HEK293 (cell line): Measurements from ENCODE around the gene TXNRD2.
A peak's percentile ranks its signal among the peaks of the same experiment; 100 is the strongest.

Source experiments
- CTCF ChIA-PET: fragments of 350-600 bp; formaldehyde crosslinking; extraction: SDS; loops from one replicate; lab custom pipeline; 2021; ENCODE audit warnings: antibody characterized with exemption; lab: Yijun Ruan, JAX
- POLR2A ChIA-PET: fragments of 300-600 bp; formaldehyde crosslinking; extraction: SDS; loops from one replicate; lab custom pipeline; 2020; ENCODE audit warnings: antibody characterized with exemption, inconsistent platforms; lab: Yijun Ruan, JAX
- H3K27ac ChIP-seq: fragments of 200-500 bp; sonication (Bioruptor generic); 2 replicates; pipeline ENCODE4 v1.5.1; 2014; ENCODE audit warnings: low read depth, low read length, control low read depth, inconsistent platforms; ENCODE audit errors: extremely low read depth
- H3K36me3 ChIP-seq, 2 experiments: fragments of 200-500 bp in 1 of 2; sonication (Bioruptor generic) in 1 of 2; 1 replicate in 1 of 2; 2 replicates in 1 of 2; pipeline ENCODE4 v1.5.1; 2014 to 2017; ENCODE audit warnings: inconsistent platforms in 2 of 2, low read length in 2 of 2; ENCODE audit not compliant: control insufficient read depth in 2 of 2, insufficient read depth in 1 of 2
- H3K4me1 ChIP-seq: fragments of 200-500 bp; sonication (Bioruptor generic); 2 replicates; pipeline ENCODE4 v1.5.1; 2014; ENCODE audit warnings: mild to moderate bottlenecking, low read length, inconsistent platforms; ENCODE audit not compliant: control insufficient read depth, insufficient read depth
- H3K4me3 ChIP-seq: 2 replicates; pipeline ENCODE4 v1.5.1; 2011; ENCODE audit warnings: low read depth, mild to moderate bottlenecking, control low read depth, low read length, moderate library complexity
- H3K9me3 ChIP-seq: fragments of 200-500 bp; sonication (Bioruptor generic); 2 replicates; pipeline ENCODE4 v1.5.1; 2014; ENCODE audit warnings: low read depth, low read length, inconsistent platforms; ENCODE audit not compliant: control insufficient read depth, insufficient read depth
- EGR2 ChIP-seq: fragments of 450-650 bp; formaldehyde crosslinking; IDR thresholded peaks from 2 replicates; pipeline ENCODE4 v1.5.1; 2016; ENCODE audit warnings: low read depth, missing biosample characterization, missing genetic modification characterization
- GFI1B ChIP-seq: fragments of 450-650 bp; formaldehyde crosslinking; IDR thresholded peaks from 2 replicates; pipeline ENCODE4 v1.5.1; 2016; ENCODE audit warnings: missing biosample characterization, missing genetic modification characterization
- IKZF3 ChIP-seq: fragments of 450-650 bp; IDR thresholded peaks from 2 replicates; pipeline ENCODE4 v1.5.0; 2018; ENCODE audit warnings: missing biosample characterization, mild to moderate bottlenecking, missing genetic modification characterization, moderate library complexity
- PRDM1 ChIP-seq: fragments of 450-650 bp; formaldehyde crosslinking; IDR thresholded peaks from 2 replicates; pipeline ENCODE4; 2016; ENCODE audit warnings: missing biosample characterization, missing genetic modification characterization
- SP7 ChIP-seq: fragments of 450-650 bp; formaldehyde crosslinking; IDR thresholded peaks from 2 replicates; pipeline ENCODE4 v1.5.1; 2016; ENCODE audit warnings: missing biosample characterization, missing genetic modification characterization
- ZFHX2 ChIP-seq: fragments of 450-650 bp; formaldehyde crosslinking; conservative IDR thresholded peaks from 2 replicates; pipeline ENCODE4 v1.5.1; 2016; ENCODE audit warnings: missing biosample characterization, missing genetic modification characterization
- ZIC2 ChIP-seq: fragments of 450-650 bp; formaldehyde crosslinking; IDR thresholded peaks from 2 replicates; pipeline ENCODE4 v1.5.1; 2016; ENCODE audit warnings: missing biosample characterization, missing genetic modification characterization
- ZNF169 ChIP-seq: fragments of 450-650 bp; formaldehyde crosslinking; IDR thresholded peaks from 2 replicates; pipeline ENCODE4 v1.5.1; 2016; ENCODE audit warnings: missing biosample characterization, missing genetic modification characterization
- ZNF23 ChIP-seq: fragments of 450-650 bp; formaldehyde crosslinking; IDR thresholded peaks from 2 replicates; pipeline ENCODE4 v1.5.1; 2016; ENCODE audit warnings: missing biosample characterization, missing genetic modification characterization, borderline replicate concordance
- ZNF585B ChIP-seq: fragments of 450-650 bp; formaldehyde crosslinking; IDR thresholded peaks from 2 replicates; pipeline ENCODE4 v1.5.1; 2016; ENCODE audit warnings: missing biosample characterization, missing genetic modification characterization
- ZNF629 ChIP-seq: fragments of 450-650 bp; formaldehyde crosslinking; IDR thresholded peaks from 2 replicates; pipeline ENCODE4 v1.5.1; 2017; ENCODE audit warnings: missing biosample characterization, missing genetic modification characterization
- ZNF658 ChIP-seq: fragments of 450-650 bp; formaldehyde crosslinking; IDR thresholded peaks from 2 replicates; pipeline ENCODE4; 2016; ENCODE audit warnings: missing biosample characterization, missing genetic modification characterization
- ZNF677 ChIP-seq: fragments of 450-650 bp; IDR thresholded peaks from 2 replicates; pipeline ENCODE4 v1.5.0; 2018; ENCODE audit warnings: missing biosample characterization, mild to moderate bottlenecking, missing genetic modification characterization, moderate library complexity
- ZSCAN5A ChIP-seq: fragments of 450-650 bp; formaldehyde crosslinking; IDR thresholded peaks from 2 replicates; pipeline ENCODE4 v1.5.1; 2016; ENCODE audit warnings: missing biosample characterization, missing genetic modification characterization
- TF ChIP-seq, protein P1 (sequence below): fragments of 450-650 bp; formaldehyde crosslinking; optimal IDR thresholded peaks from 2 replicates; pipeline ENCODE3; 2016; ENCODE audit warnings: missing biosample characterization, mild to moderate bottlenecking, missing genetic modification characterization
- TF ChIP-seq, protein P2 (sequence below): fragments of 450-650 bp; formaldehyde crosslinking; IDR thresholded peaks from 2 replicates; pipeline ENCODE4 v1.5.1; 2017; ENCODE audit warnings: missing biosample characterization, missing genetic modification characterization
- TF ChIP-seq, protein P3 (sequence below): fragments of 450-650 bp; formaldehyde crosslinking; IDR thresholded peaks from 2 replicates; pipeline ENCODE4 v1.5.1; 2016; ENCODE audit warnings: missing biosample characterization, missing genetic modification characterization

The TXNRD2 gene

DNA sequence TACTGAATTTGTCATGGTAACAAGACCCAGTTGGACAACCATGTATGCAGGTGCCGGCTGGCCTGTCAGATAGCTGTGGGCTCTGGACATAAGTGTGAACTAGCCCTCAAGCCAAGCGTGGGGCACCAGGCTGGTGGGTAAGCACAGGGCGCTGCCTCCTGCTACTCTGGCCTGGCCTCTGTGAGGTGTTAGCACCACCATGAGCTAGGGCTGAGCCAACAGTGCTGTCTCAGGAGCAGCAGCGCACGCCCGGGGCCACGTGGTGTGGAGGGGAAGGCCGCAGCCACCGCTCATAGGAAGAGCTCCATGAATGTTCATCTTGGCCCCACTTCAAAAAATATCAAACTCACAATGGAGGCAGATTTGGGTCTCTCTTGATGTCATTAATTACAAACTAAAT is 51.7 kb downstream of the TXNRD2 start:
- Histone ChIP-seq H3K36me3 (peaks cover 0 to 11% of the 10 kb centered on the region in 2 experiments; a peak in 1 of 3 replicates), H3K4me1 (peaks cover 7% of the 10 kb centered on the region), H3K9me3 (no peaks in the 10 kb centered on the region), H3K4me3 (no peak overlapping the region), H3K27ac (no peak overlapping the region)
- ChIA-PET CTCF (interaction anchor here (1.7 to 2.0 kb wide), 2 partner anchors 21 to 159 kb away, joined by 11 to 13 read pairs; no protein-coding TSS in a partner anchor), POLR2A (interaction anchor here (0.6 kb wide), 1 partner anchor 31 kb away, joined by 3 read pairs; no protein-coding TSS in a partner anchor)
- TF ChIP-seq GFI1B (tag by site-specific recombination) (no peak), PRDM1 (tag by site-specific recombination) (no peak), ZSCAN5A (tag by site-specific recombination) (no peak), IKZF3 (tag by site-specific recombination) (no peak), ZNF585B (tag by site-specific recombination) (no peak), ZNF658 (tag by site-specific recombination) (no peak), ZNF23 (tag by site-specific recombination) (no peak), ZNF169 (no peak)

DNA sequence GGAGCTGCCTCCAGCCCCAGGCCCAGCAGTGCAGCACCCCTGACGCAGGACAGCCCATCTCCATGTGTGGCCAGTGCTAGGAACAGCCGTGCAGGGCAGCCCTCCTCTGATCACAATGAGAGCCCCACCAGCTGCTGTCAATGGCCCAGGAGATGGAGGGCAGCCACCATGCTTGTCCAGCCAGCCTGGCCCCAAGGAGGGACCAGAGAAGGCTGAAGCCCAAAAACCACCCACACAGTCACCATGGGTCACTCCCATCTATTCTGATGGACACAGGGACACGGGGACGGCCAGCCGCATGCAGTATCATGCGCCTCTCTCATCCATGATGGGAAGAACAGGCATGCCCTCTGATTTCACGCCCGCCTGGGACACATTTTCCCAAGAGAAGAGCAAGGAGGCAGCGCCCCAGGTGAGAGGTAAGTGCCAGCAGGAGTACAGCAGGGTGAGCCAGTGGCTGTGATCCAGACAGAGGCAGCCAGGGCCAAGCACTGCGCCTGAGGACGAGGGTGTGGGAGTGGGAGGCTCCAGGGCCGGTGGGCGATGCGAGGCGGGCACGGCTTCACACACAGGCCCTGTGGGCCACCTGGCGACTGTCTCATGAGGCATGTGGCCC is 53.4 kb downstream of the TXNRD2 start:
- TF ChIP-seq EGR2 = peak; percentile 40; the same call in 1 of the 2 replicates
- TF ChIP-seq, protein P1, sequence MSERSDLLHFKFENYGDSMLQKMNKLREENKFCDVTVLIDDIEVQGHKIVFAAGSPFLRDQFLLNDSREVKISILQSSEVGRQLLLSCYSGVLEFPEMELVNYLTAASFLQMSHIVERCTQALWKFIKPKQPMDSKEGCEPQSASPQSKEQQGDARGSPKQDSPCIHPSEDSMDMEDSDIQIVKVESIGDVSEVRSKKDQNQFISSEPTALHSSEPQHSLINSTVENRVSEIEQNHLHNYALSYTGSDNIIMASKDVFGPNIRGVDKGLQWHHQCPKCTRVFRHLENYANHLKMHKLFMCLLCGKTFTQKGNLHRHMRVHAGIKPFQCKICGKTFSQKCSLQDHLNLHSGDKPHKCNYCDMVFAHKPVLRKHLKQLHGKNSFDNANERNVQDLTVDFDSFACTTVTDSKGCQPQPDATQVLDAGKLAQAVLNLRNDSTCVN (tag by site-specific recombination) = no peak
- peak; percentile 63 for TF ChIP-seq ZFHX2 (tag by site-specific recombination)
- TF ChIP-seq, all 188 proteins: peak for 2
- H3K36me3 ChIP-seq = no peaks in the 10 kb centered on the region
- H3K9me3 ChIP-seq = no peaks in the 10 kb centered on the region
- POLR2A ChIA-PET = interaction anchor here (1.0 to 1.1 kb wide), 2 partner anchors 33 kb away, joined by 3 read pairs; partner anchors contain the start of genes GNB1L and RTL10
- H3K4me1 ChIP-seq = peaks cover 7% of the 10 kb centered on the region
- H3K4me3 ChIP-seq = no peak overlapping the region
- CTCF ChIA-PET = interaction anchor here (1.7 to 2.2 kb wide), 2 partner anchors 22 to 158 kb away, joined by 5 to 9 read pairs; no protein-coding TSS in a partner anchor
- H3K27ac ChIP-seq = no peak overlapping the region

GRCh38 chr22:19887256-19887985 is 54.2 kb downstream of the TXNRD2 start:
- ChIA-PET POLR2A (interaction anchor here (1.1 kb wide), 1 partner anchor 33 kb away, joined by 3 read pairs; the partner anchor contains the start of genes GNB1L and RTL10), CTCF (interaction anchor here (1.7 to 2.2 kb wide), 2 partner anchors 23 to 157 kb away, joined by 5 to 9 read pairs; no protein-coding TSS in a partner anchor)
- H3K4me1 ChIP-seq = peaks cover 6% of the 10 kb centered on the region
- H3K9me3 ChIP-seq = no peaks in the 10 kb centered on the region
- no peak overlapping the region for H3K27ac ChIP-seq
- no peak for TF ChIP-seq ZNF677
- no peaks in the 10 kb centered on the region for H3K36me3 ChIP-seq
- H3K4me3 ChIP-seq = no peak overlapping the region

DNA sequence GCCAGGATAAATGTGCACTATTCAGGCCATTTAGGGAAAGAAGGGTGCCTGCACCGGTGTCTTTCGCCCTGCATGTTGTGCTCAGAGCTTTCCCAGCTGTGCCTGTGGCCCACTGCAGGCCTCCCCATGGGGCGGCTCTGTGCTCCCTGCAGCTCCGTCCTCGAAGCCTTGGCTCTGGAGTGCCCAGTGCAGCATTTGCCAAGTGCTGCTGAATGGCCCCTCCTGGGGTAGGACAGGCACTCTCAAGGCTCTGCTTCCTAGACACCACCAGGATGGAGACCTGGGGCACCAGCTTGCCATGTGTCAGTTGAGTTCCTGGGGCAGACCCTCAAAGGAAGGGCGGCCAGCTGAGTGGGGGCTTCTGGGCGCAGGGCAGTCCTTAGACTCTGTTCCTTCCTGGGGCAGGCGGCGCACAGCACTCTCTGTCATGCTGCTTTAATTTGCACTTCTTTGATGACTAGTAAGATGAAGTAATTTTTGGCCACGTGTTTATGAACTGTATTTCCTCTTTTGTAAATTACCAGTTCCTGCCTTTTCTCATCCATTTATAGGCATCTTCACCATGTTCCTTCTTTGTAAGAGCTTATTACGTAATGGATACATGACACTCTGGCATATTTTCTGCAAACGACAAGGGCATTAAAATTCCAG is 54.9 kb downstream of the TXNRD2 start:
- CTCF ChIA-PET = interaction anchor here (0.8 to 2.2 kb wide), 3 partner anchors 24 to 156 kb away, joined by 3 to 9 read pairs (median 5); no protein-coding TSS in a partner anchor
- peak; percentile 81 for TF ChIP-seq ZIC2
- 0 out of 2 replicates have a peak, but pooled peaks have one; percentile 15 for TF ChIP-seq ZNF629 (tag by site-specific recombination)
- TF ChIP-seq, protein P2, sequence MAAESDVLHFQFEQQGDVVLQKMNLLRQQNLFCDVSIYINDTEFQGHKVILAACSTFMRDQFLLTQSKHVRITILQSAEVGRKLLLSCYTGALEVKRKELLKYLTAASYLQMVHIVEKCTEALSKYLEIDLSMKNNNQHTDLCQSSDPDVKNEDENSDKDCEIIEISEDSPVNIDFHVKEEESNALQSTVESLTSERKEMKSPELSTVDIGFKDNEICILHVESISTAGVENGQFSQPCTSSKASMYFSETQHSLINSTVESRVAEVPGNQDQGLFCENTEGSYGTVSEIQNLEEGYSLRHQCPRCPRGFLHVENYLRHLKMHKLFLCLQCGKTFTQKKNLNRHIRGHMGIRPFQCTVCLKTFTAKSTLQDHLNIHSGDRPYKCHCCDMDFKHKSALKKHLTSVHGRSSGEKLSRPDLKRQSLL (tag by site-specific recombination) = no peak
- TF ChIP-seq, protein P3, sequence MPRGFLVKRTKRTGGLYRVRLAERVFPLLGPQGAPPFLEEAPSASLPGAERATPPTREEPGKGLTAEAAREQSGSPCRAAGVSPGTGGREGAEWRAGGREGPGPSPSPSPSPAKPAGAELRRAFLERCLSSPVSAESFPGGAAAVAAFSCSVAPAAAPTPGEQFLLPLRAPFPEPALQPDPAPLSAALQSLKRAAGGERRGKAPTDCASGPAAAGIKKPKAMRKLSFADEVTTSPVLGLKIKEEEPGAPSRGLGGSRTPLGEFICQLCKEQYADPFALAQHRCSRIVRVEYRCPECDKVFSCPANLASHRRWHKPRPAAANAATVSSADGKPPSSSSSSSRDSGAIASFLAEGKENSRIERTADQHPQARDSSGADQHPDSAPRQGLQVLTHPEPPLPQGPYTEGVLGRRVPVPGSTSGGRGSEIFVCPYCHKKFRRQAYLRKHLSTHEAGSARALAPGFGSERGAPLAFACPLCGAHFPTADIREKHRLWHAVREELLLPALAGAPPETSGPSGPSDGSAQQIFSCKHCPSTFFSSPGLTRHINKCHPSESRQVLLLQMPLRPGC (tag by site-specific recombination) = no peak
- TF ChIP-seq SP7 (tag by site-specific recombination) = 0 out of 2 replicates have a peak, but pooled peaks have one; percentile 60
- TF ChIP-seq ZSCAN5A (tag by site-specific recombination) = no peak

More for the DNA sequence above, 54.9 kb downstream of the TXNRD2 start:
- Histone ChIP-seq H3K4me3 (no peak overlapping the region), H3K4me1 (peaks cover 2% of the 10 kb centered on the region), H3K36me3 (no peaks in the 10 kb centered on the region), H3K9me3 (no peaks in the 10 kb centered on the region), H3K27ac (no peak overlapping the region)
- POLR2A ChIA-PET = no interaction called here
